ENCODE data around the gene DNAJB2.

Gene DNAJB2

DNA sequence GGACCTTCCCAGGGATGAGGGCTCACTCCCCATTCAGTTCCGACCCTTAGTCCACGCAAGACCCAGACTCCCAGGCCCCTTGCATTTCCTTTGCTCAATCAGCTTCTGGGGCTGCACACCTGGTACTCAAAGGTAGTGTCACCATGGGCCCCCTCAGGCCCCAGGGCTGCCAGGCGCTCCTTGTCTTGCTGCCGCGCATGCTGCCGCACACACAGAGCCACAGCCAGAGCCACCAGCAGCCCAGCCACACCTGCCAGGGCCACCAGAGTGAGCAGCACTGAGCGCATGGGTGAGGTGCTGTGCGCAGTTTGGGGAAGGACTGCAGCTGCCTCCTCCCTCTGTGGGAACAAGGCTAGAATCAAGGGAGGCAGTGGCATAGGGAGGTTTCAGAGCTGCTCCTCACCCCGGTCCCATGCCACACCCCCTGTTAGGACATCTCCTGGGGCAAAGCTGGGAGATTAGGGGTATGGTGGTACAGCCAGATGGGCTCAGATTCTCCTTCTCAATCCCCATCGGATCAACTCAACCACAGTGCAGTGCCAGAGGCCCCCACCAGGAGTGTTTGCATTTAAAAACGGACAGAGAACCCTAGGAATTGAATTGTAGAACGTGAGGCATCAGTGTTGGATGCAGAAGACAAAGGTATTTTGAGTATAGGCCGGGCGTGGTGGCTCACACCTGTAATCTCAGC is 18.7 kb downstream of the DNAJB2 start:
- no peak overlapping the region for H3K4me3 ChIP-seq (ENCODE audit: low read depth, low read length)
- TF ChIP-seq POLR2A (IDR thresholded peaks at IDR 0.05; ENCODE audit: extremely low read depth, insufficient read length) (no peak), MYC (IDR thresholded peaks at IDR 0.05; ENCODE audit: low read depth, low read length) (no peak)
- TF ChIP-seq, protein P1, sequence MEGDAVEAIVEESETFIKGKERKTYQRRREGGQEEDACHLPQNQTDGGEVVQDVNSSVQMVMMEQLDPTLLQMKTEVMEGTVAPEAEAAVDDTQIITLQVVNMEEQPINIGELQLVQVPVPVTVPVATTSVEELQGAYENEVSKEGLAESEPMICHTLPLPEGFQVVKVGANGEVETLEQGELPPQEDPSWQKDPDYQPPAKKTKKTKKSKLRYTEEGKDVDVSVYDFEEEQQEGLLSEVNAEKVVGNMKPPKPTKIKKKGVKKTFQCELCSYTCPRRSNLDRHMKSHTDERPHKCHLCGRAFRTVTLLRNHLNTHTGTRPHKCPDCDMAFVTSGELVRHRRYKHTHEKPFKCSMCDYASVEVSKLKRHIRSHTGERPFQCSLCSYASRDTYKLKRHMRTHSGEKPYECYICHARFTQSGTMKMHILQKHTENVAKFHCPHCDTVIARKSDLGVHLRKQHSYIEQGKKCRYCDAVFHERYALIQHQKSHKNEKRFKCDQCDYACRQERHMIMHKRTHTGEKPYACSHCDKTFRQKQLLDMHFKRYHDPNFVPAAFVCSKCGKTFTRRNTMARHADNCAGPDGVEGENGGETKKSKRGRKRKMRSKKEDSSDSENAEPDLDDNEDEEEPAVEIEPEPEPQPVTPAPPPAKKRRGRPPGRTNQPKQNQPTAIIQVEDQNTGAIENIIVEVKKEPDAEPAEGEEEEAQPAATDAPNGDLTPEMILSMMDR (IDR thresholded peaks at IDR 0.05; ENCODE audit: low read depth, low read length): no peak
- TF ChIP-seq, protein P2, sequence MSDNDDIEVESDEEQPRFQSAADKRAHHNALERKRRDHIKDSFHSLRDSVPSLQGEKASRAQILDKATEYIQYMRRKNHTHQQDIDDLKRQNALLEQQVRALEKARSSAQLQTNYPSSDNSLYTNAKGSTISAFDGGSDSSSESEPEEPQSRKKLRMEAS (IDR thresholded peaks at IDR 0.05; ENCODE audit: low read depth, low read length): no peak
- DNase-seq (ENCODE audit: low read depth): no peak

DNA sequence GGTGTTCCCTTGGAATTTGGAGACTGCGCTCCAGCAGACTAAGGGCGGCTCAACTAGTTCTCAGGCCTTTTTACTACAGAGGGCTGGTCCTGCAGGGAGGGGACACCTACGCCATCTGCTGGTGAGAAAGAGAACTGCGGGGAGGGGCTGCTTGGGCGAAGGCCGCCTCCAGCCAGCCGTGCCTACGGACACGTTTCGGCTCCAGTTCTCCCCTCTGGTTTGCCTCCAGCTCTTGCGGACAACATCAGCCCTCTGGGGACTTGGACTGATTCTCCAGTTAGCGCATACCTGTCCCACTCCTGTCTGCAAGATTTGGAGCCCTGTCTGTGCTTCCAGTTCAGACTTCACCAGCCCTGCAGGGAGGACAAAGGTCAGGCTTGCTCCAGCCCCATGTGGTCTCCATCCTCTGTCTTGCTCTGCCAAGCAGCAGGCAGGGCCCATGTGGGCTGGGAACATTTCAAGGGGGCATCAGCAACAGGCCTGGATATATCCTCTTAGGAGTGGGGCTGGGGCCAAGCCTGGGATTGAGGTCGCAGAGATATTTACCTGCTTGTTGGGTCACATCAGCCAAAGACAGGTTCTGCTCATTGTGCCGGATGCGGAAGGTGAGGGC is 19.7 kb downstream of the DNAJB2 start:
- peak; percentile 82 for DNase-seq (ENCODE audit: low read depth)
- TF ChIP-seq, protein P2 (IDR thresholded peaks at IDR 0.05; ENCODE audit: low read depth, low read length): 0 out of 2 replicates have a peak, but pooled peaks have one; percentile 20
- TF ChIP-seq, protein P1 (IDR thresholded peaks at IDR 0.05; ENCODE audit: low read depth, low read length): peak; percentile 98
- no peak for TF ChIP-seq MYC (IDR thresholded peaks at IDR 0.05; ENCODE audit: low read depth, low read length)
- TF ChIP-seq POLR2A (IDR thresholded peaks at IDR 0.05; ENCODE audit: extremely low read depth, insufficient read length): no peak
- no peak overlapping the region for H3K4me3 ChIP-seq (ENCODE audit: low read depth, low read length)

DNA sequence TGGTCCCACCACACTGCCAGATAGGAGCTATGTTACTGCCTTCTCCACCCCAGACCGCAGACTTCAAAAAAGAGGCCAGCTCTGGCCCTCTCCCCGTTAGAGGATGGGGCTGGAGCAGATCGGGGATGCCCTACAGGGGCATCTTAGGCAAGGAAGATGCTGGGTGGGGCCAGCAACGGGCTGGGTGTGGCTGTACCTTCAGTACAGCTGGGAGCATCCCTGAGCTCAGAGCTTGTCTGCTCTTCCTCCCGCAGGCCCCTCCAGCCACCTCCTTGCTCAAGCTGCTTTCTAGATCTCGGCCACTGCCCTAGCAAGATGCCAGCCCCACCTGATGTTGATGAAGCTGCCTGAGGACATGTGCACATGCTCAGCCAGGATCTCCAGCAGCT is 20.2 kb downstream of the DNAJB2 start:
- DNase-seq (ENCODE audit: low read depth): no peak
- no peak overlapping the region for H3K4me3 ChIP-seq (ENCODE audit: low read depth, low read length)
- TF ChIP-seq, protein P1 (IDR thresholded peaks at IDR 0.05; ENCODE audit: low read depth, low read length): no peak
- TF ChIP-seq MYC (IDR thresholded peaks at IDR 0.05; ENCODE audit: low read depth, low read length): no peak
- TF ChIP-seq, protein P2 (IDR thresholded peaks at IDR 0.05; ENCODE audit: low read depth, low read length): no peak
- no peak for TF ChIP-seq POLR2A (IDR thresholded peaks at IDR 0.05; ENCODE audit: extremely low read depth, insufficient read length)

DNA sequence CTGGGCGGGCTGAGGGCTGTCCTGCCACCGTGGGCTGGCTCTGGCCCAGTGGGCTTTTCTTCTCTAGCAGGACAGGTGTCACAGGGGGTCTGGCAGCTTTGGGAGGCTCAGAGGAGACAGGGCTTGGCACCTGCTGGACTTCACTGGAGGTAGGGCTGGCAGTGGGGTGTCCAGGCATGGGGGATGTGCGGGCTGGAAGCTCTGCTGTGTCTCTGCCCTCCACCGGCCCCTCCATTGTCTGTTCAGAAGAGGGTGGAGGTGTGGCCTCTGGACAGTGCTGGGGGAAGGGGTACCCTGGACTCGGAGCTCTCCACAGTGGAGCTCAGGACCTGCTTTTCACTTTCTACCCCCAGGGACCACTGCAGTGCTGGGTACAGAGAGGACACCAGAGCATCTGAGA is 20.9 kb downstream of the DNAJB2 start:
- DNase-seq (ENCODE audit: low read depth): no peak
- no peak overlapping the region for H3K4me3 ChIP-seq (ENCODE audit: low read depth, low read length)
- TF ChIP-seq, protein P2 (IDR thresholded peaks at IDR 0.05; ENCODE audit: low read depth, low read length): no peak
- TF ChIP-seq MYC (IDR thresholded peaks at IDR 0.05; ENCODE audit: low read depth, low read length) (no peak), POLR2A (IDR thresholded peaks at IDR 0.05; ENCODE audit: extremely low read depth, insufficient read length) (no peak)
- TF ChIP-seq, protein P1 (IDR thresholded peaks at IDR 0.05; ENCODE audit: low read depth, low read length): no peak

DNA sequence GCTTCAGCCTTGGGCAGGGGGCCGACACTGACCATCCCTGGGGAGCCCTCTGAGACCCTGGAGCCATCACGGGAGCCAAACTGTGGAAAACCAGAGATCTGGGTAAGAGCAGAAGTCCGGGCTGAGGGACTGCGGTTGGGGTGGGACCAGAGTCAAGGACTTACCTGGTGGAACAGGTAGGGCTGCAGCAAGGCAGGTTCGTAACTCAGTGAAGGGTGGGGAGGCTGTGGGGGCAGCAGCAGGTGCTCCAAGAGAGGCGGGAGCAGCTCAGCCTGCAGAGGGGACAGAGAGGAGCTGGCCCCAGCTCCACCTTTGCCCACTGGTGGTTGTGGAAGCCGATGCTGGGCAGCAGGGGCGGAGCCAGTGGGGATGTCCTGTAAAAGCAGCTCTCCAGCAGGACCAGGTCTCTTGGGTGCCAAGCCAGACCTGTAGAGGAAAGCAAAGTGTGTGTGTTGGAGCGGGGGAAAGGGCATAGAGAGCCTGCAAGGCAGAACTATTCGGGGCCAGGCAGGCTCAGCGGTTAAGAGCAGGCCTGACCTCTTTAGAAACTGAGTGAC is 23.3 kb downstream of the DNAJB2 start:
- H3K4me3 ChIP-seq (ENCODE audit: low read depth, low read length): no peak overlapping the region
- DNase-seq (ENCODE audit: low read depth): no peak

More for the DNA sequence above, 23.3 kb downstream of the DNAJB2 start:
- TF ChIP-seq, protein P2 (IDR thresholded peaks at IDR 0.05; ENCODE audit: low read depth, low read length): no peak
- TF ChIP-seq, protein P1 (IDR thresholded peaks at IDR 0.05; ENCODE audit: low read depth, low read length): no peak
- TF ChIP-seq MYC (IDR thresholded peaks at IDR 0.05; ENCODE audit: low read depth, low read length) (no peak), POLR2A (IDR thresholded peaks at IDR 0.05; ENCODE audit: extremely low read depth, insufficient read length) (no peak)
